ENCODE data around the gene CRHR2.

GRCh38 chr7:30652698-30653641, 29.3 kb downstream of the CRHR2 start:
- no peak for TF ChIP-seq CTCF (IDR thresholded peaks at IDR 0.05; ENCODE audit: insufficient read depth, low read length)
- no peak for TF ChIP-seq REST (IDR thresholded peaks at IDR 0.05; ENCODE audit: insufficient replicate concordance, low read depth)
- no peak for TF ChIP-seq POLR2AphosphoS5 (IDR thresholded peaks at IDR 0.05; ENCODE audit: low read depth)
- no peak for TF ChIP-seq SPI1 (IDR thresholded peaks at IDR 0.05; ENCODE audit: borderline replicate concordance, low read depth)

Measured in HL-60 (cell line).